Vagina (tissue), 2 donors: ENCODE measurements around the gene ANKRD13C. TPM values are rescaled to one million over a fixed set of nuclear protein-coding genes. Genes with fewer than 3 reads are reported as not detected.

Experiments used
- DNase-seq, 2 donors: peaks; one replicate each; pipeline ENCODE4 v3.0.0-alpha.2; 2017; ENCODE audit errors: extremely low spot score in 2 of 2
- H3K27ac ChIP-seq: fragments of 200-600 bp; sonication (generic); one replicate; pipeline ENCODE4 v1.5.1; 2019
- H3K27me3 ChIP-seq: fragments of 200-600 bp; sonication (generic); one replicate; pipeline ENCODE4 v1.5.1; 2019
- H3K36me3 ChIP-seq, 2 donors: fragments of 200-600 bp; sonication (generic); one replicate each; pipeline ENCODE4 v1.5.1; 2017 to 2019
- H3K4me1 ChIP-seq: fragments of 200-600 bp; sonication (generic); one replicate; pipeline ENCODE4 v1.5.1; 2019
- H3K4me3 ChIP-seq, 2 donors: fragments of 200-600 bp; sonication (generic); 1 replicate in 1 of 2; 2 replicates in 1 of 2; pipeline ENCODE4 v1.5.1; 2016 to 2019
- H3K9me3 ChIP-seq: fragments of 200-600 bp; sonication (generic); one replicate; pipeline ENCODE4 v1.5.1; 2019
- POLR2A ChIP-seq, 2 donors: fragments of 450-650 bp; IDR thresholded peaks; one replicate each; pipeline ENCODE4 v1.6.1; 2017; ENCODE audit warnings: antibody characterized with exemption in 2 of 2, mild to moderate bottlenecking in 2 of 2, moderate library complexity in 2 of 2
- POLR2AphosphoS5 ChIP-seq, 2 donors: sonication (generic); formaldehyde crosslinking; IDR thresholded peaks; one replicate each; pipeline ENCODE4 v1.9.0; 2017; ENCODE audit warnings: antibody characterized with exemption in 2 of 2, mild to moderate bottlenecking in 2 of 2, low read depth in 1 of 2; ENCODE audit not compliant: insufficient read depth in 1 of 2
- intact Hi-C: fragments of 100-400 bp; cut with DNase I; formaldehyde crosslinking; loops from one replicate; pipeline ENCODE4 v1.15.1; 2023
- total RNA-seq: library from RNA; depleted of rRNA; stranded (reverse); fragments of >200 nt; gene quantifications from one replicate; pipeline ENCODE4 v1.2.3, GENCODE V29; 2016
- TF ChIP-seq, protein P1 (sequence below), 3 experiments: fragments of 450-650 bp in 2 of 3; fragments of 200-600 bp in 1 of 3; sonication (generic) in 1 of 3; IDR thresholded peaks; one replicate each; pipeline ENCODE4 v1.5.1; 2017 to 2019; ENCODE audit warnings: antibody characterized with exemption in 3 of 3, mild to moderate bottlenecking in 2 of 3, moderate library complexity in 2 of 3

The ANKRD13C gene
- total RNA-seq, 1 donor from 2014 or later, result 27.3 TPM

DNA sequence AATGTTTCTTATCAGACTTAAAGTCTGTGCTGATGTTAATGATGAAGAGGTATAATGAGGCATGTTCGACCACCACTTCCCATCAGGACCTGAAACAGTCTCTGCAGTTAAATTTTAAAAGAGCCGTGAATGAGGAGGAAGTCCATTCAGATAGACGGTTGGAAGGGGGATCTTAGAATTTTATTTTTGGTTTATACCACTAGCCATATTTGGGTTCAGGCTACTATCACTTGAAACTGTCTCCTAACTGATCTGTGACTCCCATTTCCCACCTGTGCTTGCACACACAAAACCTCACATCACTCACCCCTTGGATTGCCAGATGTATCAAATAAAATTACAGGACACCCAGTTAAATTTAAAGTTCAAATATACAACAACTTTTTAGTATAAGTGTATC is 9.9 kb upstream of the ANKRD13C start:
- no peak overlapping the region for H3K27ac ChIP-seq
- H3K4me1 ChIP-seq, result no peaks in the 10 kb centered on the region
- H3K36me3 ChIP-seq, result no peaks in the 10 kb centered on the region
- H3K27me3 ChIP-seq, result no peaks in the 10 kb centered on the region
- DNase-seq, result no peak
- H3K9me3 ChIP-seq, result no peaks in the 10 kb centered on the region
- intact Hi-C loops, result no loop called here
- H3K4me3 ChIP-seq, result no peak overlapping the region
- TF ChIP-seq POLR2AphosphoS5 (IDR thresholded peaks at IDR 0.05; ENCODE audit: insufficient read depth in 1 of 2, low read depth in 1 of 2) (no peak), POLR2A (IDR thresholded peaks at IDR 0.05) (no peak)
- TF ChIP-seq, protein P1, sequence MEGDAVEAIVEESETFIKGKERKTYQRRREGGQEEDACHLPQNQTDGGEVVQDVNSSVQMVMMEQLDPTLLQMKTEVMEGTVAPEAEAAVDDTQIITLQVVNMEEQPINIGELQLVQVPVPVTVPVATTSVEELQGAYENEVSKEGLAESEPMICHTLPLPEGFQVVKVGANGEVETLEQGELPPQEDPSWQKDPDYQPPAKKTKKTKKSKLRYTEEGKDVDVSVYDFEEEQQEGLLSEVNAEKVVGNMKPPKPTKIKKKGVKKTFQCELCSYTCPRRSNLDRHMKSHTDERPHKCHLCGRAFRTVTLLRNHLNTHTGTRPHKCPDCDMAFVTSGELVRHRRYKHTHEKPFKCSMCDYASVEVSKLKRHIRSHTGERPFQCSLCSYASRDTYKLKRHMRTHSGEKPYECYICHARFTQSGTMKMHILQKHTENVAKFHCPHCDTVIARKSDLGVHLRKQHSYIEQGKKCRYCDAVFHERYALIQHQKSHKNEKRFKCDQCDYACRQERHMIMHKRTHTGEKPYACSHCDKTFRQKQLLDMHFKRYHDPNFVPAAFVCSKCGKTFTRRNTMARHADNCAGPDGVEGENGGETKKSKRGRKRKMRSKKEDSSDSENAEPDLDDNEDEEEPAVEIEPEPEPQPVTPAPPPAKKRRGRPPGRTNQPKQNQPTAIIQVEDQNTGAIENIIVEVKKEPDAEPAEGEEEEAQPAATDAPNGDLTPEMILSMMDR (IDR thresholded peaks at IDR 0.05), result no peak

- TF ChIP-seq, protein P1 (IDR thresholded peaks at IDR 0.05), result no peak
- TF ChIP-seq POLR2AphosphoS5 (IDR thresholded peaks at IDR 0.05; ENCODE audit: insufficient read depth in 1 of 2, low read depth in 1 of 2), result no peak
- TF ChIP-seq POLR2A (IDR thresholded peaks at IDR 0.05), result no peak
- intact Hi-C loops, result no loop called here
Measured at GRCh38 chr1:70361727-70362398, 7.3 kb upstream of the ANKRD13C start.

GRCh38 chr1:70360321-70360720 is 5.8 kb upstream of the ANKRD13C start:
- TF ChIP-seq, protein P1 (IDR thresholded peaks at IDR 0.05), result no peak
- TF ChIP-seq POLR2AphosphoS5 (IDR thresholded peaks at IDR 0.05; ENCODE audit: insufficient read depth in 1 of 2, low read depth in 1 of 2), result no peak
- TF ChIP-seq POLR2A (IDR thresholded peaks at IDR 0.05), result no peak
- Histone ChIP-seq H3K9me3 (no peaks in the 10 kb centered on the region), H3K27ac (no peak overlapping the region), H3K36me3 (no peaks in the 10 kb centered on the region), H3K4me1 (peaks cover 7% of the 10 kb centered on the region), H3K27me3 (no peaks in the 10 kb centered on the region), H3K4me3 (no peak overlapping the region)
- intact Hi-C loops, result no loop called here
- no peak for DNase-seq

More at GRCh38 chr1:70361727-70362398, 7.3 kb upstream of the ANKRD13C start:
- no peaks in the 10 kb centered on the region for H3K27me3 ChIP-seq
- H3K4me3 ChIP-seq, result no peak overlapping the region
- DNase-seq, result no peak
- H3K36me3 ChIP-seq, result no peaks in the 10 kb centered on the region
- H3K9me3 ChIP-seq, result no peaks in the 10 kb centered on the region
- H3K27ac ChIP-seq, result no peak overlapping the region
- H3K4me1 ChIP-seq, result no peaks in the 10 kb centered on the region

- intact Hi-C loops, result no loop called here
- H3K27me3 ChIP-seq, result no peaks in the 10 kb centered on the region
- H3K9me3 ChIP-seq, result no peaks in the 10 kb centered on the region
- TF ChIP-seq POLR2AphosphoS5 (IDR thresholded peaks at IDR 0.05; ENCODE audit: insufficient read depth in 1 of 2, low read depth in 1 of 2), result no peak
- no peak for TF ChIP-seq POLR2A (IDR thresholded peaks at IDR 0.05)
- TF ChIP-seq, protein P1 (IDR thresholded peaks at IDR 0.05), result no peak
- H3K27ac ChIP-seq, result no peak overlapping the region
- peaks cover 13% of the 10 kb centered on the region for H3K4me1 ChIP-seq
- no peak overlapping the region for H3K4me3 ChIP-seq
- H3K36me3 ChIP-seq, result no peaks in the 10 kb centered on the region
- DNase-seq, result no peak
Measured at GRCh38 chr1:70358921-70359564, 4.5 kb upstream of the ANKRD13C start.

DNA sequence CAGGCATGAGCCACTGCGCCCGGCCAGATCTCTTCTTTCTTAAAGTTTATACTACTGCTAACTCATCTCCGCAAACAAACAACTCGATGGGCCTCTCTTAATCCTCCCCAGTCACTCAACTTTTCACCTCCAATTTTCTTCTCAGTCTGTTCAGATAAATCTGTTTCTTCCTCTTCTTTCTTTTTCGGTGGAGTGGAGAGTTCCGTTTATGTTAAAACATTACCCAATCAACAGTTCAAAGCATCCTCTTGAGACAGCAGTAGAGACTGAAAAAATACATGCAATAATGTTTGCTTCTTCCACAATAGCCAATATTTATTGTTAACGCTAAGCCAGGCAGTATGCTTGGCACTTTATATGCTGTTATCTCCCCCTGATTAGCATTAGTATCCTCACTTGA is 1.4 kb upstream of the ANKRD13C start:
- Histone ChIP-seq H3K36me3 (no peaks in the 10 kb centered on the region), H3K4me1 (peaks cover 42% of the 10 kb centered on the region), H3K4me3 (no peak overlapping the region), H3K27me3 (no peaks in the 10 kb centered on the region), H3K9me3 (no peaks in the 10 kb centered on the region), H3K27ac (no peak overlapping the region)
- intact Hi-C loops, result no loop called here
- TF ChIP-seq POLR2AphosphoS5 (IDR thresholded peaks at IDR 0.05; ENCODE audit: insufficient read depth in 1 of 2, low read depth in 1 of 2), result no peak
- TF ChIP-seq POLR2A (IDR thresholded peaks at IDR 0.05), result no peak
- TF ChIP-seq, protein P1 (IDR thresholded peaks at IDR 0.05), result no peak
- DNase-seq, result no peak
